Smooth muscle cell (in vitro differentiated cells): ENCODE measurements around the gene FAM200B. TPM values are rescaled to one million over a fixed set of nuclear protein-coding genes. Genes with fewer than 3 reads are reported as not detected.

Source experiments
- DNase-seq: peaks from one replicate; lab custom pipeline; 2025; ENCODE audit not compliant: unreplicated experiment; lab: John Stamatoyannopoulos, UW
- H2AFZ ChIP-seq: fragments of 200-600 bp; sonication (generic); 2 replicates; pipeline ENCODE4 v1.6.0; 2016; ENCODE audit warnings: antibody characterized with exemption, low read depth, mild to moderate bottlenecking
- H3F3A ChIP-seq: fragments of 200-600 bp; sonication (generic); 2 replicates; pipeline ENCODE4 v1.6.0; 2017; ENCODE audit warnings: antibody characterized with exemption, low read depth
- H3K27ac ChIP-seq: fragments of 200-600 bp; sonication (generic); 2 replicates; pipeline ENCODE4 v1.5.1; 2016; ENCODE audit warnings: low read depth, mild to moderate bottlenecking
- H3K27me3 ChIP-seq: fragments of 200-600 bp; sonication (generic); 2 replicates; pipeline ENCODE4 v1.6.1; 2016; ENCODE audit warnings: low read depth, mild to moderate bottlenecking
- H3K36me3 ChIP-seq: fragments of 200-600 bp; sonication (generic); 2 replicates; pipeline ENCODE4 v1.5.1; 2016; ENCODE audit warnings: low read depth
- H3K4me1 ChIP-seq: fragments of 200-600 bp; sonication (generic); 2 replicates; pipeline ENCODE4 v1.5.1; 2016; ENCODE audit warnings: low read depth
- H3K4me2 ChIP-seq: fragments of 200-600 bp; sonication (generic); 2 replicates; pipeline ENCODE4 v1.6.0; 2016; ENCODE audit warnings: mild to moderate bottlenecking
- H3K4me3 ChIP-seq: fragments of 200-600 bp; sonication (generic); 2 replicates; pipeline ENCODE4 v1.5.1; 2016; ENCODE audit warnings: mild to moderate bottlenecking
- H3K79me2 ChIP-seq: fragments of 200-600 bp; sonication (generic); 2 replicates; pipeline ENCODE4 v1.6.0; 2016; ENCODE audit warnings: low read depth, mild to moderate bottlenecking
- H3K9ac ChIP-seq: fragments of 200-600 bp; sonication (generic); 2 replicates; pipeline ENCODE4 v1.6.0; 2016; ENCODE audit warnings: low read depth
- H3K9me3 ChIP-seq: fragments of 200-600 bp; sonication (generic); replicated peaks from 2 replicates; pipeline ENCODE4 v1.5.1; 2016; ENCODE audit warnings: low read depth
- H4K20me1 ChIP-seq: fragments of 200-600 bp; sonication (generic); 2 replicates; pipeline ENCODE4 v1.6.0; 2016; ENCODE audit warnings: low read depth
- WGBS: methylation state at CpG from one replicate; pipeline ENCODE4 v1.1.7; 2016; ENCODE audit warnings: low lambda C conversion rate; 5-methylcytosine and 5-hydroxymethylcytosine counted together
- polyA plus RNA-seq: library from polyadenylated mRNA; unstranded; fragments of >200 nt; fragmentation: Nextera tagmentation; extraction: Ambion mirVana; gene quantifications from 2 replicates; pipeline ENCODE4 v1.2.1, GENCODE V29; 2016
- total RNA-seq: library from RNA; depleted of rRNA; stranded (reverse); fragments of >200 nt; gene quantifications from 2 replicates; pipeline ENCODE4 v1.2.3, GENCODE V29; 2014
- TF ChIP-seq, protein P1 (sequence below): fragments of 200-600 bp; sonication (generic); IDR thresholded peaks from 2 replicates; pipeline ENCODE4 v1.5.1; 2017; ENCODE audit warnings: borderline replicate concordance, mild to moderate bottlenecking, antibody characterized with exemption; ENCODE audit not compliant: insufficient read depth, poor library complexity, severe bottlenecking

The FAM200B gene
- total and polyA plus RNA-seq, 2 experiments from 2014 or later, result 24.1 to 49.8 TPM

GRCh38 chr4:15682242-15683142 is 865 bp downstream of the FAM200B start:
- TF ChIP-seq, protein P1, sequence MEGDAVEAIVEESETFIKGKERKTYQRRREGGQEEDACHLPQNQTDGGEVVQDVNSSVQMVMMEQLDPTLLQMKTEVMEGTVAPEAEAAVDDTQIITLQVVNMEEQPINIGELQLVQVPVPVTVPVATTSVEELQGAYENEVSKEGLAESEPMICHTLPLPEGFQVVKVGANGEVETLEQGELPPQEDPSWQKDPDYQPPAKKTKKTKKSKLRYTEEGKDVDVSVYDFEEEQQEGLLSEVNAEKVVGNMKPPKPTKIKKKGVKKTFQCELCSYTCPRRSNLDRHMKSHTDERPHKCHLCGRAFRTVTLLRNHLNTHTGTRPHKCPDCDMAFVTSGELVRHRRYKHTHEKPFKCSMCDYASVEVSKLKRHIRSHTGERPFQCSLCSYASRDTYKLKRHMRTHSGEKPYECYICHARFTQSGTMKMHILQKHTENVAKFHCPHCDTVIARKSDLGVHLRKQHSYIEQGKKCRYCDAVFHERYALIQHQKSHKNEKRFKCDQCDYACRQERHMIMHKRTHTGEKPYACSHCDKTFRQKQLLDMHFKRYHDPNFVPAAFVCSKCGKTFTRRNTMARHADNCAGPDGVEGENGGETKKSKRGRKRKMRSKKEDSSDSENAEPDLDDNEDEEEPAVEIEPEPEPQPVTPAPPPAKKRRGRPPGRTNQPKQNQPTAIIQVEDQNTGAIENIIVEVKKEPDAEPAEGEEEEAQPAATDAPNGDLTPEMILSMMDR, result no peak
- H3F3A ChIP-seq, result peaks cover 2% of the 10 kb centered on the region
- H2AFZ ChIP-seq, result no peak overlapping the region
- peaks cover 85% of the 10 kb centered on the region for H3K79me2 ChIP-seq
- H3K27me3 ChIP-seq, result no peaks in the 10 kb centered on the region
- no peak for DNase-seq
- peak overlapping the region; percentile 91 for H3K9ac ChIP-seq
- WGBS, result 12% methylated on average over 6 of the region's 6 CpGs
- H3K4me3 ChIP-seq, result peak overlapping the region; percentile 62
- peak overlapping the region; percentile 95 for H3K4me2 ChIP-seq
- H3K4me1 ChIP-seq, result peaks cover 38% of the 10 kb centered on the region
- H4K20me1 ChIP-seq, result no peaks in the 10 kb centered on the region
- H3K36me3 ChIP-seq, result peaks cover 10% of the 10 kb centered on the region
- H3K9me3 ChIP-seq, result no peaks in the 10 kb centered on the region
- H3K27ac ChIP-seq, result peak overlapping the region; percentile 88

GRCh38 chr4:15683143-15683495 is 1.5 kb downstream of the FAM200B start:
- peak overlapping the region; percentile 88 for H3K27ac ChIP-seq
- peaks cover 79% of the 10 kb centered on the region for H3K79me2 ChIP-seq
- H2AFZ ChIP-seq, result no peak overlapping the region
- H3K9ac ChIP-seq, result peak overlapping the region; percentile 91
- H3F3A ChIP-seq, result peaks cover 8% of the 10 kb centered on the region
- H3K4me3 ChIP-seq, result peak overlapping the region; percentile 62
- H3K9me3 ChIP-seq, result no peaks in the 10 kb centered on the region
- no peak for DNase-seq
- peak overlapping the region; percentile 95 for H3K4me2 ChIP-seq
- no peaks in the 10 kb centered on the region for H4K20me1 ChIP-seq
- H3K36me3 ChIP-seq, result peaks cover 14% of the 10 kb centered on the region
- peaks cover 37% of the 10 kb centered on the region for H3K4me1 ChIP-seq
- WGBS, result 66% methylated on average over 2 of the region's 2 CpGs
- TF ChIP-seq, protein P1, result no peak
- no peaks in the 10 kb centered on the region for H3K27me3 ChIP-seq

GRCh38 chr4:15684498-15684897 is 2.9 kb downstream of the FAM200B start:
- Histone ChIP-seq H3K9me3 (no peaks in the 10 kb centered on the region), H3K9ac (no peak overlapping the region), H3K4me3 (no peak overlapping the region), H4K20me1 (no peaks in the 10 kb centered on the region), H2AFZ (no peak overlapping the region), H3F3A (peaks cover 15% of the 10 kb centered on the region), H3K4me1 (peaks cover 27% of the 10 kb centered on the region), H3K27me3 (no peaks in the 10 kb centered on the region), H3K27ac (peak overlapping the region; percentile 35), H3K36me3 (peaks cover 14% of the 10 kb centered on the region), H3K79me2 (peaks cover 67% of the 10 kb centered on the region), H3K4me2 (peak overlapping the region; percentile 95)
- 43% methylated on average over 1 of the region's 1 CpG for WGBS
- TF ChIP-seq, protein P1, result no peak
- no peak for DNase-seq
